K562 (cell line): Measurements from ENCODE around the gene APC2. TPM values are rescaled to one million over a fixed set of nuclear protein-coding genes. Genes with fewer than 3 reads are reported as not detected.

Source experiments
- NFIC ChIP-seq: fragments of 450-650 bp; IDR thresholded peaks from 2 replicates; pipeline ENCODE4 v1.6.1; 2017; ENCODE audit warnings: mild to moderate bottlenecking, inconsistent platforms
- NR3C1 ChIP-seq: sonication (generic); formaldehyde crosslinking; IDR thresholded peaks from 2 replicates; pipeline ENCODE4 v1.8.1; 2022; ENCODE audit warnings: missing genetic modification reagents
- POLR2A ChIP-seq: fragments of 450-650 bp; conservative IDR thresholded peaks from 2 replicates; pipeline ENCODE4 v1.6.1; 2016
- ZNF143 ChIP-seq: sonication (generic); formaldehyde crosslinking; IDR thresholded peaks from 2 replicates; pipeline ENCODE4 v1.9.0; 2022; ENCODE audit warnings: mild to moderate bottlenecking, missing genetic modification reagents
- ZNF311 ChIP-seq: fragments of 250-450 bp; sonication (Bioruptor Pico); IDR thresholded peaks from 2 replicates; pipeline ENCODE4 v1.4.0; 2020; ENCODE audit warnings: mild to moderate bottlenecking, moderate library complexity
- polyA plus RNA-seq, 8 experiments: library from polyadenylated mRNA; depleted of rRNA in 4 of 8; stranded (reverse) in 5 of 8; unstranded in 3 of 8; fragments of >200 nt; fragmentation: Nextera tagmentation in 2 of 8; fragmentation: Illumina TruSeq in 1 of 8; extraction: Ambion mirVana in 2 of 8; extraction: Trizol in 1 of 8; gene quantifications; 2 replicates each; pipeline versions ENCODE4 v1.2.1 to v1.2.3, GENCODE V29; 2011 to 2014; ENCODE audit warnings: inconsistent platforms in 1 of 8, missing spikeins in 1 of 8
- total RNA-seq, 7 experiments: library from RNA; depleted of rRNA in 6 of 7; stranded (reverse); fragments of >200 nt in 6 of 7; fragmentation: Illumina TruSeq in 2 of 7; extraction: Trizol in 2 of 7; gene quantifications; 2 replicates each; pipeline versions ENCODE4 v1.2.1 to v1.2.3, GENCODE V29; 2011 to 2021; ENCODE audit warnings: low replicate concordance in 1 of 7
- TF ChIP-seq, protein P1 (sequence below): sonication (generic); formaldehyde crosslinking; IDR thresholded peaks from 2 replicates; pipeline ENCODE4 v1.8.0; 2023; ENCODE audit warnings: missing genetic modification reagents, mild to moderate bottlenecking, borderline replicate concordance

APC2 gene
- total and polyA plus RNA-seq, 9 of the 15 experiments (the other 6 are each of a cell fraction or from before 2014, with no cell fraction given): 0.01 to 0.40 (median 0.05) TPM; not detected in 3

- TF ChIP-seq, protein P1, sequence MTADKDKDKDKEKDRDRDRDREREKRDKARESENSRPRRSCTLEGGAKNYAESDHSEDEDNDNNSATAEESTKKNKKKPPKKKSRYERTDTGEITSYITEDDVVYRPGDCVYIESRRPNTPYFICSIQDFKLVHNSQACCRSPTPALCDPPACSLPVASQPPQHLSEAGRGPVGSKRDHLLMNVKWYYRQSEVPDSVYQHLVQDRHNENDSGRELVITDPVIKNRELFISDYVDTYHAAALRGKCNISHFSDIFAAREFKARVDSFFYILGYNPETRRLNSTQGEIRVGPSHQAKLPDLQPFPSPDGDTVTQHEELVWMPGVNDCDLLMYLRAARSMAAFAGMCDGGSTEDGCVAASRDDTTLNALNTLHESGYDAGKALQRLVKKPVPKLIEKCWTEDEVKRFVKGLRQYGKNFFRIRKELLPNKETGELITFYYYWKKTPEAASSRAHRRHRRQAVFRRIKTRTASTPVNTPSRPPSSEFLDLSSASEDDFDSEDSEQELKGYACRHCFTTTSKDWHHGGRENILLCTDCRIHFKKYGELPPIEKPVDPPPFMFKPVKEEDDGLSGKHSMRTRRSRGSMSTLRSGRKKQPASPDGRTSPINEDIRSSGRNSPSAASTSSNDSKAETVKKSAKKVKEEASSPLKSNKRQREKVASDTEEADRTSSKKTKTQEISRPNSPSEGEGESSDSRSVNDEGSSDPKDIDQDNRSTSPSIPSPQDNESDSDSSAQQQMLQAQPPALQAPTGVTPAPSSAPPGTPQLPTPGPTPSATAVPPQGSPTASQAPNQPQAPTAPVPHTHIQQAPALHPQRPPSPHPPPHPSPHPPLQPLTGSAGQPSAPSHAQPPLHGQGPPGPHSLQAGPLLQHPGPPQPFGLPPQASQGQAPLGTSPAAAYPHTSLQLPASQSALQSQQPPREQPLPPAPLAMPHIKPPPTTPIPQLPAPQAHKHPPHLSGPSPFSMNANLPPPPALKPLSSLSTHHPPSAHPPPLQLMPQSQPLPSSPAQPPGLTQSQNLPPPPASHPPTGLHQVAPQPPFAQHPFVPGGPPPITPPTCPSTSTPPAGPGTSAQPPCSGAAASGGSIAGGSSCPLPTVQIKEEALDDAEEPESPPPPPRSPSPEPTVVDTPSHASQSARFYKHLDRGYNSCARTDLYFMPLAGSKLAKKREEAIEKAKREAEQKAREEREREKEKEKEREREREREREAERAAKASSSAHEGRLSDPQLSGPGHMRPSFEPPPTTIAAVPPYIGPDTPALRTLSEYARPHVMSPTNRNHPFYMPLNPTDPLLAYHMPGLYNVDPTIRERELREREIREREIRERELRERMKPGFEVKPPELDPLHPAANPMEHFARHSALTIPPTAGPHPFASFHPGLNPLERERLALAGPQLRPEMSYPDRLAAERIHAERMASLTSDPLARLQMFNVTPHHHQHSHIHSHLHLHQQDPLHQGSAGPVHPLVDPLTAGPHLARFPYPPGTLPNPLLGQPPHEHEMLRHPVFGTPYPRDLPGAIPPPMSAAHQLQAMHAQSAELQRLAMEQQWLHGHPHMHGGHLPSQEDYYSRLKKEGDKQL (CRISPR knock-in tag): no peak
- no peak for TF ChIP-seq ZNF311 (CRISPR knock-in tag)
- TF ChIP-seq POLR2A: 0 out of 2 replicates have a peak, but pooled peaks have one; percentile 10
- TF ChIP-seq NR3C1 (CRISPR knock-in tag): no peak
- no peak for TF ChIP-seq NFIC
- 0 out of 2 replicates have a peak, but pooled peaks have one; percentile 30 for TF ChIP-seq ZNF143
Measured at GRCh38 chr19:1507192-1507660, 57.3 kb downstream of the APC2 start (continued).
